Activated CD4-positive, alpha-beta T cell treated with anti-CD3 and anti-CD28 coated beads for 4 hours (primary cell): ENCODE results near the gene NR6A1.

Experiments used
- DNase-seq, 2 donors: peaks; one replicate each; pipeline ENCODE4 v3.0.0-alpha.2; 2020

Gene NR6A1

DNA sequence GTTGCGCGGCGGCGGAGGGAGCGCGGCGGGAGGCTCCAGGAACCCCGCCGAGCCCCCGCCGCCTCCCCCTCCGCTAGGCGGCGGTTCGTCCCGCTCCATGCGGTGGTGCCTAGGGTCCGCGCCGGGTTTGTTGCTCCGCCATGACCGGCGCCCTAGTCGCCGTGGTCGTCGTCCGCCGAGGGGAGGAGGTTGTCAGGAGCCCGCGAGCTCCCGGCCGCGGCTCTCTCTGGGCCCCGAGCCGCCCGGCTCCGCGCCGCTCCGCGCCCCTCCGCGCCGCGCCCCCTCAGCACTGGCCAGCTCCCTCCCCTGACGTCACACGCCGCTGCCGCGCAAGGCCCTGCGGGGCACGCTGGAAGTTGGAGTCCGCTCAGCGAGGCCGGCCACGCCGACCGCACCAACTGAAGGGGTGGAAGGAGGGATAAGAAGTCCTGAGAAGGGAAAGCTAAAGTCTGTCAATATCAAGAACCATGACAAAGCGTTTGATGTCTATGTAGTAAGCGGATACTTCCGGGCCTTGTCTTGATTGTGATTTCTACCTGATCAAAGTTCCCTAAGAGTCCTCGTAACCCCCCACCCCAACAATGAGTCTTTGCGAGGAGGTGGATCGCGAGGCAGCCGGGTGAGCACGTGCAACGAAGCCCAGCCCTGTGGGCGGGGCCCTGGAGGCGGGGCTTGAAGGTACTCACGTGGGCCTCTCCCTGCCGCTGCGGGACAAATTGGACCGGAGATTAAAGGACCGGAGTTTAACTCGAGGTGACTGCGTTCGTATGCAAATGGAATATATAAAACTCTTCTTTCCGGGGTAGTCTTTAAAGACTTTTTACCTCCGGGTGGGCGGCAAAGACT lies at the start of gene NR6A1:
TSS of gene NR6A1 (minus strand) at position 291 of the 846 bp plus-strand sequence.
- DNase-seq, result peak; percentile 94

DNA sequence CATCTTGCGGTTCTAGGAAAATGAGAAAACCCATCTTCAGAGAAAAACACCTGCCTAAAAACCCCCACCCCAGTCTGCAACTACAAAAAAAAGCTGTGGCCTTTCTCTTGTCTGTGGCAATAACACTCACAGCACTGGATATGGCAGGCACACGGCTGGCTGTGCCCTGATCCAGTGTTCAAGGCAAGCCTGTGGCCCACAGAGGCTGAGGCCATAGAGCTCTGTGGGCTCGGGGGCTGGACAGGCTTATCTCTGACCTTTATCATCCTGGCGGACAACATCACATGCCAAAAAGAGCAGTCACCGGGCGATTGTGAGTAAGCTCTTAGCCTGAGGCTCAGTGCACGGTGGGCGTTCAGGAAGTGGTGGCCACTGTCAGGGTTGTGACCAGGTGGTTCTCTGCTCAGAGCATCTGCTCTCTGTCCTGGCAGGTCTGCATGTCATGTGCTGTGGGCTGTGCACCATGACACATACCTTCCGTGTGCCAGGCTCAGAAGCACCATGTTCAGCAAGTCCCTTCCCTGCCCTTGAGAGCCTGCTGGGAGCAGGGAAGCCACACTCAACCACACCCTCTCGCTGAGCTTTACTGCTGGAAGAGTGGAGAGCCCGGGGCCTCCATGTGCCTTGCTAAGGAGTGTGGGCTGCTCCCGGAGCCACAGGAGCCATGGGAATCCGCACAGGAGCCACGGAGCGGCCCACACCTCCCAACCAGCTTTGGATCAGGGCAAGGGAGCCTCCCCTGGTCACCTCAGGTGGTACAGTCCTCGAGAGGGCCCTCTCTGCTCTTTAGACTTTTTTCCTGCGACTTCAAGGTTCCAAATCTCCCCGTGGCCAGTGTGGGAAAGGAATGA lies 47.5 kb upstream of the NR6A1 start:
- DNase-seq, result no peak

DNA sequence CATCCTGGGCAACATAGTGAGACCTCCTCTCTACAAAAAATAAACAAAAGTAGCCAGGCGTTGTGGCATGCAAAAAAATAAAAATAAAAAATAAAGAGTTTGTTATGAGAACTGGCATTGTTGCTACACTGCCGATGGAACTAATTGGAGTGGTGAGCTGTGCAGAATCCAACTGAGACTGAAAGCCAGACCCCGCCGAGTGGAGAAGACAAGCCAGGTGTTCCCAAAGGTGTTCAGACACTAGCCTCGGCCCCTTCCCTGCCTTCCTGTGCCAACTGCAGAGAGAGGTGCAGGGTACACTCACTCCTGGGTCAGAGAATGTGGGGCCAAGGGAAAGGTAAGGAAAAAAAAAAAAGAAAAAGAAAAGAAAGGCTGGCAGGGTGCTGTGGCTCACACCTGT lies 44.5 kb upstream of the NR6A1 start:
- no peak for DNase-seq

DNA sequence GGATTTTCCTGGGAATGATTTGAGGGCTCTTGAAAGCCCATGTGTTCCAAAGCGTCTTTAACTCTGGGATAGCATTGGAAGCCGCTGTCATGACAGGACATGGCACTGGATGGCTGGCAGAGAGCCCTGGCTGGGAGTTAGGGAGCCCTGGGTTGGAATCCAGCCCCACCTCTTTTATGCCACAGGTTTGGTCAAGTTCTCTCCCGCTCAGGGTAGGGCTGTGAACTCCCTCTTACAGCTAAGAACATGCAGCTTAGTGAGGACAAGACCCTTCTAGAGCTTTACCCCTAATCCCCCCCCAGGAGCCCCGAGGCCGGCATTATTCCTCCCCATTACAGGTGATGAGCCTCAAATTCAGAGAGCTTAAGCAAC lies 43.0 kb upstream of the NR6A1 start:
- no peak for DNase-seq

DNA sequence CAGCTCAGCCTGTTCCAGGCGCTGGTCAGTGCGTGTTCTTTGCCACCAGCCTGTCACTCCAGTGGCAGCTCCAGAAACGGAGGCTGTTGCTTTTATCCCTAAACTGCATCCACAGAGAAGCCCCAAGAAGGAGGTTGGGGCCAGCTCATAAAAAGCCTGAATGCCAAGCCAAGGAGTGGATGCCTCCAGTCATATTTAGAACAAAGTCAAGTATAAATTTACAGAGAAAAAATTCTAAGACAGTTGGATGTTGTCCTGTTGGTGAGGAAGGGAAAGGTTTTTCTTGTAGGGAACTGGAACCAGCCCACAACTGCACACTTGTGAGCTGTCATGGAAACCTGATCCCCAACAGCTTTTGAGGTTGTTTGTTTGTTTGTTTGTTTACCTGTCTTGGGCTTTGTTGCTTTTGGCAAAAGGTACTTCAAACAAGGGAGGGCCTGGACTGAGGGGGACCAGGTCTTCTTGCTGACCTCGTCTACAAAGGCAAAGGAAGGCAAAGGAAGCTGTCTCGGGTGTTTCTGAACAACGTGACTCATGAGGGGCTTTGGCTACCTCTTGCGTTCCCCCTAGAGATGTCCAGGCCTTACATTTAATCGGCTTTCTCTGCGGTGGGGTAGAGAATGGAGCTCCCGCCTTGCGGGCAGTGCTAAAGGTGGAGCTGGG lies 42.5 kb upstream of the NR6A1 start:
- no peak for DNase-seq

DNA sequence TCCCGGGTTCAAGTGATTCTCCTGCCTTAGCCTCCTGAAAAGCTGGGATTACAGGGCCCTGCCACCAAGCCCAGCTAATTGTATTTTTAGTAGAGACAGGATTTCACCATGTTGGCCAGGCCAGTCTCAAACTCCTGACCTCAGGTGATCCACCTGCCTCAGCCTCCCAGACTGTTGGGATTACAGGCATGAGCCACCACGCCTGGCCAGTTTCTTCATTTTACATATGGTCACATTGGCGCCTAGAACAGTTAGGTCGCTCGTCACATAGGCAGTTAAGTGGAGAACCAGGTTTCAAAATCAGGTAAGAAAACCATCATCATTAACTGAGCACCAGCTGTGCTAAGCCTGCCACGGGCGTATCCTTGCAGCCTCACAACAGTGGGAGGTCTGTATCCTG lies 41.9 kb upstream of the NR6A1 start:
- no peak for DNase-seq

- no peak for DNase-seq
These were observed 41.3 kb upstream of the NR6A1 start for GRCh38 chr9:124812441-124812876.

DNA sequence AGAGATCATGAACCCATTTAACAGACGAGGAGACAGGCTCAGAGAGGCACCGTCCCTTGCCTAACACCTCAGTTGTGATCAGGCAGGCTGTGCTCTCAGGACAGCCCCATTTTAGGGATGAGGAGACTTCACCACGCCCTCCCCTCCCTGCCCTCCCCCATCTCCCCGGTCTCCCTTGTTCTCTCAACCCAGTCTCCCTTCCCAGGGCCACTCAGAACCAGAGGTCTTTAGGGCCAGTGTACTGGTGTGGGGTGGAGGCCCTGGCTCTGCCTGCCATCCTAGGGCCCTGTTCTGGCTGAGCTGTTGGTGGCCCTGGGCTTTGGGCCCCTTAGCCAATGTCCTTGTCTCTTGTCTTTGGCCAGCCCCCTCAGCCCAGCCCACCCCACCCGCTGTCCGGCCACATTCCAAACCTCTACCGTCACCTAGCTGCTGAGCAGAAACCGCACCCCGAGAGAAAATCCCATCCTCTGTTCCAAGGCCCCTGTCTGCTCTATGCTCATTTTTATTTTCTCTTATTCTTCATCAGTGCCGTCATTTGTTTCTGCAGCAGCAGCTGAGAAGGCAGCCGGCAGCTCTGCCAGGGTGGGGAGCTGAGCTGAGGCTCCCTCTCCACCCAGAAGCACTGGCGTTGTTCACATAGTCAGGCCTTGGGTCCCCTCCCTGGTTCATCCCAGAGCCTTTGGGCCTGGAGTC lies 39.7 kb upstream of the NR6A1 start:
- no peak for DNase-seq

DNA sequence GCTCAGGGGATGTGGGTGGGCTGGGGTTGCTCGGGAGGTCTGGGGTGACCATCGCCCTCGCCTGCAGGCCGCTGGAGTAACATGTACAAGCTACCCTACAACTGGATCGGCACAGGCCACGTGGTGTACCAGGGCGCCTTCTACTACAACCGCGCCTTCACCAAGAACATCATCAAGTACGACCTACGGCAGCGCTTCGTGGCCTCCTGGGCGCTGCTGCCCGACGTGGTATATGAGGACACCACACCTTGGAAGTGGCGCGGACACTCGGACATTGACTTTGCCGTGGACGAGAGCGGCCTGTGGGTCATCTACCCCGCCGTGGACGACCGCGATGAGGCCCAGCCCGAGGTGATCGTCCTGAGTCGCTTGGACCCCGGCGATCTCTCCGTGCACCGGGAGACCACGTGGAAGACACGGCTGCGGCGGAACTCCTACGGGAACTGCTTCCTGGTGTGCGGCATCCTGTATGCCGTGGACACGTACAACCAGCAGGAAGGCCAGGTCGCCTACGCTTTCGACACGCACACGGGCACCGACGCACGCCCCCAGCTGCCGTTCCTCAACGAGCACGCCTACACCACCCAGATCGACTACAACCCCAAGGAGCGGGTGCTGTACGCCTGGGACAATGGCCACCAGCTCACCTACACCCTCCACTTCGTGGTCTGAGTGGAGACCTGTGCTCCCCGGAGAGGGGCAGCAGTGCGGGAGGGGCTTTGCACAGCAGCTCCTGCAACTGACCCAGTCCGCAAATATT lies 38.8 kb upstream of the NR6A1 start:
- DNase-seq, result no peak

- no peak for DNase-seq
These were observed 38.1 kb upstream of the NR6A1 start for GRCh38 chr9:124809211-124809610.

- DNase-seq, result no peak
These were observed 37.3 kb upstream of the NR6A1 start for GRCh38 chr9:124808246-124808956.

- no peak for DNase-seq
These were observed 34.1 kb upstream of the NR6A1 start for GRCh38 chr9:124805186-124805585.

DNA sequence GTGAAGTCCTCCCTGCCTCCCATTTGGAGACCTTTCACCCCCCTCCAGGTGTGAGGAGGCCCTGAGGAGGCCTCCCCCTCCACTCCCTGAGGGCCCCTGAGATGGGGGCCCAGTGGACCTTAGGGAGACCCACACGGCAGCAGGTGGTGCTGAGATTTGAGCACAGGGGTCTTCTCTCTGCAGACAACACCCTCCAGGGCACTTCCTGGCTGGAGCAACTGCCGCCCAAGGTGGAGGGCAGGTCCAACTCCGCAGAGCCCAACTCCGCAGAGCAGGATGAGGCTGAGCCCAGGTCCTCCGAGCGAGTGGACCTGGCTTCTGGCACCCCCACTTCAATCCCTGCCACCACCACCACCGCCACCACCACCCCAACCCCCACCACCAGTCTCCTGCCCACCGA lies 32.8 kb upstream of the NR6A1 start:
- no peak for DNase-seq

DNA sequence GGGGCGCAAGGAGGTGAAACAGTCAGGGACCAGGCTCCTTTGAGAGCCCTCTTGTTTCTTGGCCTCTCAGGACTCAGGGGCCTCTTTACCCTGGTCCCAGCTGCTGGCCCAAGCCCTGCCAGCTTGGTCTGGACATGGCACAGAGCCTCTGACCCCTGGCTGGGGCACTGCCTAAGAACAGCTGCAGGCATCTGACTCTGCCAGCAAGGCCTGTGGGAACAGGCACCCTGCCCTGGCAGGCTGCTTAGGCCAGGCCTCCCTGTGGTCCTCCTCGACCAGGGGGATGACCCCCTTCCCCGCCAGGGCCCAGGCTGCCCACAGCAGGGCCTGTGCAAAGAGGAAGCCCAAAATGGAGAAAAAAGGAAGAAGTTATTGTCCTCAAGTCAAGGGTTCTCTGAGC lies 31.3 kb upstream of the NR6A1 start:
- no peak for DNase-seq

- DNase-seq, result no peak
These were observed 30.2 kb upstream of the NR6A1 start for GRCh38 chr9:124801356-124801755.

GRCh38 chr9:124800306-124801259 lies 29.5 kb upstream of the NR6A1 start:
- DNase-seq, result no peak

- DNase-seq, result no peak
These were observed 28.3 kb upstream of the NR6A1 start for GRCh38 chr9:124799274-124800006.

- DNase-seq, result no peak
These were observed 26.4 kb upstream of the NR6A1 start for GRCh38 chr9:124797343-124798103.
